Measurements from ENCODE around the gene ZNF541. TPM values are rescaled to one million over a fixed set of nuclear protein-coding genes. Genes with fewer than 3 reads are reported as not detected.

Gene ZNF541
- total RNA-seq, 6 experiments from 2014 or later, result 0.26 TPM; not detected in 5

DNA sequence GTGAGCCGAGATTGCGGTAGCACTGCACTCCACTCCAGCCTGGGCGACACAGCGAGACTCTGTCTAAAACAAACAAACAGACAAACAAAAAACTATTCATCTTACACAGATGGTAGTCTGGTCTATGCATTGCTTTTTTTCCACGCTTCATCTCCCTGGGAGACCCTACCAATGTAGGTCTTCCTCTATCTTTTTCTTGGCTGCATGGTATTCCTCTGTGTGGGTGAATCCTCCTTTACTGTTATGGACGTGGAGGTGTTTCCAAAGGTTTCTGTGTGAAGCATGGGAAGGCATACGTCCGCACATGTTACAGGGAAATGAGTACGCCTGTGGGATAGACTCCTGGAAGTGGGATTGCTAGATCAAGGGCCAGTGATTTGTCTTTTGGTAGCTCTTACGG, 41.6 kb upstream of the ZNF541 start:
- H3K4me3 Mint-ChIP-seq, result no peak overlapping the region
- H3K27ac Mint-ChIP-seq, result no peak overlapping the region
- DNase-seq, result no peak
- no peaks in the 10 kb centered on the region; the same call in 1 of the 2 replicates for H3K27me3 Mint-ChIP-seq (ENCODE audit: insufficient read depth)
- H3K4me1 Mint-ChIP-seq (ENCODE audit: low read depth), result peaks cover 50% of the 10 kb centered on the region
- no peaks in the 10 kb centered on the region for H3K9me3 Mint-ChIP-seq
- H3K36me3 Mint-ChIP-seq (ENCODE audit: low read depth), result peaks cover under 1% of the 10 kb centered on the region
- TF ChIP-seq, protein P1, sequence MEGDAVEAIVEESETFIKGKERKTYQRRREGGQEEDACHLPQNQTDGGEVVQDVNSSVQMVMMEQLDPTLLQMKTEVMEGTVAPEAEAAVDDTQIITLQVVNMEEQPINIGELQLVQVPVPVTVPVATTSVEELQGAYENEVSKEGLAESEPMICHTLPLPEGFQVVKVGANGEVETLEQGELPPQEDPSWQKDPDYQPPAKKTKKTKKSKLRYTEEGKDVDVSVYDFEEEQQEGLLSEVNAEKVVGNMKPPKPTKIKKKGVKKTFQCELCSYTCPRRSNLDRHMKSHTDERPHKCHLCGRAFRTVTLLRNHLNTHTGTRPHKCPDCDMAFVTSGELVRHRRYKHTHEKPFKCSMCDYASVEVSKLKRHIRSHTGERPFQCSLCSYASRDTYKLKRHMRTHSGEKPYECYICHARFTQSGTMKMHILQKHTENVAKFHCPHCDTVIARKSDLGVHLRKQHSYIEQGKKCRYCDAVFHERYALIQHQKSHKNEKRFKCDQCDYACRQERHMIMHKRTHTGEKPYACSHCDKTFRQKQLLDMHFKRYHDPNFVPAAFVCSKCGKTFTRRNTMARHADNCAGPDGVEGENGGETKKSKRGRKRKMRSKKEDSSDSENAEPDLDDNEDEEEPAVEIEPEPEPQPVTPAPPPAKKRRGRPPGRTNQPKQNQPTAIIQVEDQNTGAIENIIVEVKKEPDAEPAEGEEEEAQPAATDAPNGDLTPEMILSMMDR (IDR thresholded peaks at IDR 0.05), result no peak

DNA sequence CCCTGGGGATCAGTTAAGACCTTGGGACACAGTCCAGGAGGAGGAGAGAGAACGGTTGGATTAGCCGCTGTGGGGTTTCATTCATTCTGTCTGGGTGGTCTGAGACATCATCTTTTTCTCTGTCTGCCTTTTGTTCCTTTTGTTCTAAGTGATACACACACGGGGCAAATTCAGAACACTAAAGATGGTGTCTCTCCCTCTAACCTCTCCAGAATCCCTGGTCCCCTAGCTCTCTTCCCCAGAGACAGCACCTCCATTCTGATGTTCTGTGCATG, 41.0 kb upstream of the ZNF541 start:
- peak overlapping the region; percentile 50; the same call in 1 of the 2 replicates for H3K4me3 Mint-ChIP-seq
- H3K27ac Mint-ChIP-seq, result peak overlapping the region; percentile 83
- TF ChIP-seq, protein P1 (IDR thresholded peaks at IDR 0.05), result no peak
- H3K36me3 Mint-ChIP-seq (ENCODE audit: low read depth), result peaks cover 2% of the 10 kb centered on the region
- H3K27me3 Mint-ChIP-seq (ENCODE audit: insufficient read depth), result no peaks in the 10 kb centered on the region; the same call in 1 of the 2 replicates
- H3K9me3 Mint-ChIP-seq, result no peaks in the 10 kb centered on the region
- DNase-seq, result no peak
- peaks cover 48% of the 10 kb centered on the region for H3K4me1 Mint-ChIP-seq (ENCODE audit: low read depth)

DNA sequence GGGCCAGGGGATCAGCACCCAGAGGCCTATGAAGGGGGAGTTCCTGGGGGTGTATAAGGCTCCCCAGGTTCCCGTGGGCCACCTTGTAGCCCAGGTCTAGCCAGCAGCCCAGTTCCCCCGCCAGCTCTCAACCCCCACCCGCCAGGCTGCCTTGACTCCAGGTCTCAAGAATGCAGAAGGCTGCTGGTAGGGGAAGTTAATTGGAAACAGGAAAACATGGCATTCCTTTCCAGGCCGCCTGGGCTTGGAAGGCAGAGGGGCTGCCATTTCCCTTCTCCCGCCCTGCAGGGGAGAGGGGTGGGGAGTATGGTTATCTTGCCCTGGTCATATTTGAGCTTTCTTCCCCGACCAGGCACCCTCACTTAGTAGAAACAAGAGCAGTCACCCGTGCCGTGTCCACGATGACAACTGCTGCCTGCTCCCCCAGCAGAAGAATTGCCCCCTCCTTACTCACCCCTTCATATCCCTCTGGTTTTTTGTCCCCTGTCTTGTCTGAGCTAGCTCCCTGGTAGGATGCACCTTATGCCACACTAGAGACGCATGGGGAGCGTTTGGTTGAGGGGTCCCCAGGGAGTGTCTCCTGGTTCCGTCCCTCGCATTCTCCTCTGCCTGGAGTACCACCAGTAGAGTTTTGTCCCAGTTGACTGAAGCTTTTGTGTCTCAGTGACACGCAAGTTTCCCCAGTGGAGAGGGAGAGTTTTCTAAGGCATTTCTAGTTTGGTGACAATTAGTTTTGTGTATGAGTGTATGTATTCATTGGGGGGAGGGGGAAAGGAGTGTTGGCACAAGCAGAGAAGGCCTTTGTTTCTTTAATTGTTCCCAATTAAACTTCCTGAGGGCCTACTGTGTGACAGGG, 40.4 kb upstream of the ZNF541 start:
- H3K9me3 Mint-ChIP-seq, result no peaks in the 10 kb centered on the region
- peaks cover 4% of the 10 kb centered on the region for H3K36me3 Mint-ChIP-seq (ENCODE audit: low read depth)
- peak overlapping the region; percentile 50 for H3K4me3 Mint-ChIP-seq
- H3K27ac Mint-ChIP-seq, result peak overlapping the region; percentile 83
- TF ChIP-seq, protein P1 (IDR thresholded peaks at IDR 0.05), result no peak
- H3K27me3 Mint-ChIP-seq (ENCODE audit: insufficient read depth), result no peaks in the 10 kb centered on the region; the same call in 1 of the 2 replicates
- DNase-seq, result peak; percentile 60
- peaks cover 42% of the 10 kb centered on the region for H3K4me1 Mint-ChIP-seq (ENCODE audit: low read depth)

DNA sequence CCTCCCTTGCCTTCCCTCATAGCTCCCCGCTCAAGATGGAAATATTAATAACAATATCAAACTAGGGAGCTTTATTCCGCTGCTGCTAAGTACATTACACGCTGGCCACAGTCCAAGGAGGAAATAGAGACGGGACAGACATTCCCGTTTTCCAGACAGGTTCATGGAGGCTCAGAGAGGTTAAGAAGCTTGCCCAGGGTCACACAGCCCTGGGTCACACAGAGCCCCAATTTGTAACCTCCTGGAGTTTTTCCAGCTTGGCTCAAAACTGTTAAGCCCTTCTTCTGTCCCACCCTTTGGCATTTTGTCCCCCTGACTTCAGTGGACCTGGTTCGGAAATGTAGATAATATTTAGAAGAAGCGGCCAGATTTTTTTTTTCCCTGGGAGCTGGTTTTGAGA, 38.0 kb upstream of the ZNF541 start:
- Mint-ChIP-seq H3K9me3 (no peaks in the 10 kb centered on the region), H3K4me1 (ENCODE audit: low read depth) (peaks cover 42% of the 10 kb centered on the region), H3K27ac (peak overlapping the region; percentile 75), H3K27me3 (ENCODE audit: insufficient read depth) (no peaks in the 10 kb centered on the region), H3K36me3 (ENCODE audit: low read depth) (peaks cover 10% of the 10 kb centered on the region), H3K4me3 (peak overlapping the region; percentile 82)
- DNase-seq, result no peak
- TF ChIP-seq, protein P1 (IDR thresholded peaks at IDR 0.05), result no peak

DNA sequence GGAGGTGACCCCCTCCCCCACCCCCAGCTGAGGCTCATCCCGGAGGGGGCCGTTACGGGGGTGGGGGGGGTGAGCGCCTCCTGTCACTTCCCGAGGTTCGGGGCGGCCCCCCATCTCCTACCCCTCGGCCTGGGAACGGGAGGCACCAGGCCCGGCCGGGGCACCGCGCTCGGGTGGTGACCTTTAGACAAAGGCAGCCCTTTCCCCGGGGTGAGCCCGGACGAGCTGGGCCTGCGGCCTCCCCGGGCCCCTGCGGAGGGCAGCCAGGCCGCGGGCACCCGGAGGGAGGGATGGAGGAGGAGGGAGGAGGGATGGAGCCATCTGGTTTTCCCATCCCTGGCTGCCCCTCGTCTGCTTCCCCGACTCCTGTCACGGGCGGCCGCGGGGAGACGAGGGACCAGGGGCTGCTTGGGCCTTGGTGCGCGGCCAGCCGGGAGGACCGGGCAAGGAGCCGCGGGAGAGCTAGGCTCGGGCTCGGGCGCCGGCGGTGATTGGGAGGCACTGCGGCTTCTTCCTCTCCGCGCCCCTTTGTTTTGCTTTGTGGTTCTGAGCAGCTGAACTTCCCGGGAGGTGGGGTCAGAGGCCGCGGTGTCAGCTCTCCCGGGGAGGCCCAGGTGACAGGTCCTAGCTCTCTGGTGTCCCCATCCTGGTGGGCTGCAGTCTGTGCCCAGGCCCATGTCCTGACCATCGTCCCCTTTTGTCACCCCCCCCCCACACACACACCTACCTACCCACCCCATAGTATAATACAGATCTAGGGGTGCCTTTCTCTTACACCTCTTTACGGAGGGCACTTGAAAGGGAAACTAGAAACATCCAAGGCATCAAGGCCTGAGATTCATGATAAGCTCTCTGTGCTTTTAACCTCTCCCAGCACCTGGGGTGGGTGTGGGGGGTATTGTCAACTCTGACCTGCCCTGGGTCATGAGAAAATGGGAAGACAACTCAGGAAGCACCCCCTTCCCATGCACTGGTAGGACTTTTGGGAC, 37.3 kb upstream of the ZNF541 start:
- H3K27ac Mint-ChIP-seq, result peak overlapping the region; percentile 75
- DNase-seq, result peak; percentile 15
- H3K27me3 Mint-ChIP-seq (ENCODE audit: insufficient read depth), result no peaks in the 10 kb centered on the region
- peak overlapping the region; percentile 82 for H3K4me3 Mint-ChIP-seq
- no peaks in the 10 kb centered on the region for H3K9me3 Mint-ChIP-seq
- TF ChIP-seq, protein P1 (IDR thresholded peaks at IDR 0.05), result no peak
- peaks cover 10% of the 10 kb centered on the region for H3K36me3 Mint-ChIP-seq (ENCODE audit: low read depth)
- H3K4me1 Mint-ChIP-seq (ENCODE audit: low read depth), result peaks cover 42% of the 10 kb centered on the region

Measured in HFFc6 (cell line).